ENCODE data around the gene GOLT1A. TPM values are rescaled to one million over a fixed set of nuclear protein-coding genes. Genes with fewer than 3 reads are reported as not detected.
A peak's percentile ranks its signal among the peaks of the same experiment; 100 is the strongest.

GOLT1A gene
- total RNA-seq, 1 donor from 2014 or later: not detected

DNA sequence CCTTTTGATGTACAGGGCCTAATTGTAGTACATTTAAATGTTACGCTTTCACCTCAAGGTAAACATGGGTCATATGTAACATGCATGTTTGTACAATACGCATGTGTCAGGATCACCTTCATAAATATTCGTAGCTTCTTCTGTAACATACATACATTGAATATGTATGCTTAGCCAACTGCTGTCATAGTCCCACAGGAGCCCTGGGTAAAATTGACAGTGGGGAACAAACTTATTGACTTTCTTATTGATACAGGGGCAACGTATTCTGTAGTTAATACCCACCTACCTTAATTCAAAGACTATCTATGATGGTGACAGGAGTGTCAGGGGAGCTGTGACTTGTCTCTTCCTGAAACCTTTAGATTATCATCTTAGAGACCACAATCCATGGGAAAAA is 43.9 kb downstream of the GOLT1A start:
- TF ChIP-seq, protein P1, sequence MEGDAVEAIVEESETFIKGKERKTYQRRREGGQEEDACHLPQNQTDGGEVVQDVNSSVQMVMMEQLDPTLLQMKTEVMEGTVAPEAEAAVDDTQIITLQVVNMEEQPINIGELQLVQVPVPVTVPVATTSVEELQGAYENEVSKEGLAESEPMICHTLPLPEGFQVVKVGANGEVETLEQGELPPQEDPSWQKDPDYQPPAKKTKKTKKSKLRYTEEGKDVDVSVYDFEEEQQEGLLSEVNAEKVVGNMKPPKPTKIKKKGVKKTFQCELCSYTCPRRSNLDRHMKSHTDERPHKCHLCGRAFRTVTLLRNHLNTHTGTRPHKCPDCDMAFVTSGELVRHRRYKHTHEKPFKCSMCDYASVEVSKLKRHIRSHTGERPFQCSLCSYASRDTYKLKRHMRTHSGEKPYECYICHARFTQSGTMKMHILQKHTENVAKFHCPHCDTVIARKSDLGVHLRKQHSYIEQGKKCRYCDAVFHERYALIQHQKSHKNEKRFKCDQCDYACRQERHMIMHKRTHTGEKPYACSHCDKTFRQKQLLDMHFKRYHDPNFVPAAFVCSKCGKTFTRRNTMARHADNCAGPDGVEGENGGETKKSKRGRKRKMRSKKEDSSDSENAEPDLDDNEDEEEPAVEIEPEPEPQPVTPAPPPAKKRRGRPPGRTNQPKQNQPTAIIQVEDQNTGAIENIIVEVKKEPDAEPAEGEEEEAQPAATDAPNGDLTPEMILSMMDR (conservative IDR thresholded peaks at IDR 0.05): no peak
- Mint-ChIP-seq H3K27me3 (ENCODE audit: low read depth) (peaks cover 28% of the 10 kb centered on the region), H3K4me1 (no peaks in the 10 kb centered on the region), H3K9me3 (peaks cover 4% of the 10 kb centered on the region), H3K4me3 (no peak overlapping the region), H3K27ac (ENCODE audit: unreplicated experiment) (no peak overlapping the region), H3K36me3 (ENCODE audit: low read depth) (no peaks in the 10 kb centered on the region)
- no peak for DNase-seq (ENCODE audit: low read depth, low spot score)

DNA sequence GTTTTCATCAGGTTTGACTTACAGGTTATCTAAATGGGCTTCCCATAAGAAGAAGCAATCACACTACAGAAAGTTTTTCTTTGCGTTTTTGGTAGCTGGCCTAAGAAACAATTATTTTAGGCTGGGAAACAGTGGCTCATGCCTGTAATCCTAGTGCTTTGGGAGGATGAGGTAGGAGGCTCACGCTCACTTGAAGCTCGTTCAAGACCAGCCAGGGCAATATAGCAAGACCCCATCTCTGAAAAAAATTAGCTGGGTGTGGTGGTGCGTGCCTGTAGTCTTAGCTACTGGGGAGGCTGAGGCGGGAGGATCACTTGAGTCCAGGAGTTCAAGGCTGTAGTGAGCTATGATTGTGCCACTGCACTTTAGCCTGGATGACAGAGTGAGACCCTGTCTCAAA is 46.1 kb downstream of the GOLT1A start:
- Mint-ChIP-seq H3K4me3 (no peak overlapping the region), H3K27me3 (ENCODE audit: low read depth) (peaks cover 13% of the 10 kb centered on the region), H3K9me3 (peaks cover 4% of the 10 kb centered on the region), H3K36me3 (ENCODE audit: low read depth) (no peaks in the 10 kb centered on the region), H3K4me1 (no peaks in the 10 kb centered on the region), H3K27ac (ENCODE audit: unreplicated experiment) (no peak overlapping the region)
- TF ChIP-seq, protein P1 (conservative IDR thresholded peaks at IDR 0.05): no peak
- DNase-seq (ENCODE audit: low read depth, low spot score): no peak

DNA sequence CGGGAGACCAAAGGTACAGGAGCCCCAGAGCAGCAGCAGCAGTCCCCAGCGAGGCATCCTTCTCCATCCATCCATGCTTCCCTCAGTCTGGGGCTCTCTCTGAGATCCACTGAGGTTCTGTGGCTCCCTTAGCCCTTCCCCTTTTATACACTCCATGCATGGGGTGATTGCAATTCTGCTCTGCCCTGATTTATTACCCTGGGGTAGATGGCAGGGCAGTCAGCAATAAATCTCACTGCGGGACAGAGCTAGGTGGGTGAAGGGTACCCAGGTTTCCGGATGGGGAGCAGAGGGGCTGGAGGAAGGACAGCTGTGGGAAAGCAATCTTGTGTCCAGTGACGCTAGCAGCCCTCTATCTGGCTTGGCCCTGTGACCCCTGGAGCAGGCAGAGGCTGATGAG is 47.6 kb downstream of the GOLT1A start, which contains the start of gene REN:
Gene REN, minus strand, starts transcription at position 119 of the 400 bp plus-strand sequence. Its CDS starts 44 bp downstream, at position 75.
- H3K9me3 Mint-ChIP-seq: peaks cover 4% of the 10 kb centered on the region
- no peaks in the 10 kb centered on the region for H3K4me1 Mint-ChIP-seq
- TF ChIP-seq, protein P1 (conservative IDR thresholded peaks at IDR 0.05): no peak
- H3K36me3 Mint-ChIP-seq (ENCODE audit: low read depth): no peaks in the 10 kb centered on the region
- no peak within 1 kb of the TSS for H3K27ac Mint-ChIP-seq (ENCODE audit: unreplicated experiment)
- peaks cover 13% of the 10 kb centered on the region for H3K27me3 Mint-ChIP-seq (ENCODE audit: low read depth)
- H3K4me3 Mint-ChIP-seq: no peak within 1 kb of the TSS
- no peak for DNase-seq (ENCODE audit: low read depth, low spot score)

DNA sequence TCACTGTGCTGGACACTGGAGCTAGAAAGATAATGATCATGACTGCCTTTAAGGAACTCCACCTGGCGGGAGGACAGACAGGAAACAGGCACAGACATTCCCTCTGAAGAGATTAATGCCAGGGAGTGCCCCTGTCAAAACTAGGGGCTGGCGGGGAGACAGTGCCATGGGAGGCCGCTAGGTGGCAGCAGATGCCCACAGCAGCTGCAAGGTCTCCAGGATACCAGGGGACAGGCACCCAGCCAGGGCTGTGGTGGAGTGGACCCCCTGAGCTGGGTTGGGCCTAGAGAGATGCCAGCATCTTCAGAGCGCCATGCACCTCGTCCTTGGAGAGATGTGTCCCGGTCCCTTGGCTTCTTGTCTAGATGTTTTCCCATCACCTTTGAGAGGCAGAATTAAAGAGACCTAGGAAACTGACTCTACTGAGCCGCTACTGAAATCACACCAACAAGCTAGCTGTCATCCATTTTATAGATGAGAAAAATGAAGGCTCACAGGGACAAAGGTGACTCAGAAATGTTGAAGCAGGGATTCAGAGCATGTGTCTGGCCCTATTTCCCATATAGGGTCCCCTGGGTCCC is 51.2 kb downstream of the GOLT1A start:
- H3K9me3 Mint-ChIP-seq: no peaks in the 10 kb centered on the region
- DNase-seq (ENCODE audit: low read depth, low spot score): peak; percentile 85
- H3K4me3 Mint-ChIP-seq: peak overlapping the region; percentile 58
- TF ChIP-seq, protein P1 (conservative IDR thresholded peaks at IDR 0.05): peak; percentile 100
- H3K4me1 Mint-ChIP-seq: peaks cover 6% of the 10 kb centered on the region
- no peaks in the 10 kb centered on the region for H3K36me3 Mint-ChIP-seq (ENCODE audit: low read depth)
- H3K27me3 Mint-ChIP-seq (ENCODE audit: low read depth): peaks cover 21% of the 10 kb centered on the region
- peak overlapping the region; percentile 88 for H3K27ac Mint-ChIP-seq (ENCODE audit: unreplicated experiment)

DNA sequence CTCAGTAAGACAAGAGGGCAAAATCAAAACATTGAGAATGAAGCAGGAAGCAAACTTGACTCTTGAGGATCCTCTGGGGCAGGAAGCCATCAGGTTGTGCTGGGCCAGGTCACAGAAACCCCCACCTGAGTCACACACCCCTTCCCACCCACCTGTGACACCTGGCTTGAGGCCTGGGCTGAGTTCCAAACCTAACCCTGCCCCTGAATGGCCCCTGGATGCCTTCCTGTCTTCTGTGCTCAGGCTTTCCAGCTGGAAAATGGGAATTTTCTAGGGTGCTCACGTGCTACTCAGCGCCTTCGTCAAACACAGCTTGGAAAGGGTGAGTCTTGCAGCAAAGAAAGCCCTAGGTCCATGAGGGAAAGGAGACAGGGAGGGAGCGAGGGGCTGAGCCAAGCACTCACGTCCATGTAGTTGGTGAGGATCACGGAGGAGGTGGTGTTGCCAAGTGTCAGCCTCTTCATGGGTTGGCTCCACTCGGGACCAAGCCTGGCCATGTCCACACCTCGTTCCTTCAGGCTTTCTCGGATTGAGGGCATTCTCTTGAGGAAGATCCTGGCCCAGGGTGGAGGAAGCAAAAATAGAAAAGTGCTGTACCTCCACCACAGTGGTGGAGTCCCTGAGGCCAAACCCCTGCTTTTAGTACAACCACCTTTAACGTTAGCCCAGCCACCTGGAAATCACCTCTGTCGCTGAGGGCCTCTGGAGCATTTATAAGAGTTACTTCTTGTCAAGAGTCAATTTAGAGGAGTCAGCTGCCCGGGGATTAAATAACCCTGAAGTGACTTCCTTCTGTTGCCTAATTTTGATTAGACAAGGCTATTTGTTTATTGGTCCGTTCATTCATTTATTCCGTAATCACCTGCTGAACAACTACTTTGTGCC is 51.9 kb downstream of the GOLT1A start:
- H3K4me3 Mint-ChIP-seq: peak overlapping the region; percentile 58
- H3K9me3 Mint-ChIP-seq: no peaks in the 10 kb centered on the region
- H3K27ac Mint-ChIP-seq (ENCODE audit: unreplicated experiment): peak overlapping the region; percentile 88
- H3K4me1 Mint-ChIP-seq: peaks cover 6% of the 10 kb centered on the region
- H3K36me3 Mint-ChIP-seq (ENCODE audit: low read depth): no peaks in the 10 kb centered on the region
- H3K27me3 Mint-ChIP-seq (ENCODE audit: low read depth): peaks cover 23% of the 10 kb centered on the region
- TF ChIP-seq, protein P1 (conservative IDR thresholded peaks at IDR 0.05): no peak
- DNase-seq (ENCODE audit: low read depth, low spot score): no peak
